ENCODE results near the gene CDC5L.

CDC5L gene

GRCh38 chr6:44375071-44375470 lies 12.4 kb upstream of the CDC5L start:
- no peak for DNase-seq

- DNase-seq, result no peak
Observed at GRCh38 chr6:44377484-44377883, 10.0 kb upstream of the CDC5L start.

DNA sequence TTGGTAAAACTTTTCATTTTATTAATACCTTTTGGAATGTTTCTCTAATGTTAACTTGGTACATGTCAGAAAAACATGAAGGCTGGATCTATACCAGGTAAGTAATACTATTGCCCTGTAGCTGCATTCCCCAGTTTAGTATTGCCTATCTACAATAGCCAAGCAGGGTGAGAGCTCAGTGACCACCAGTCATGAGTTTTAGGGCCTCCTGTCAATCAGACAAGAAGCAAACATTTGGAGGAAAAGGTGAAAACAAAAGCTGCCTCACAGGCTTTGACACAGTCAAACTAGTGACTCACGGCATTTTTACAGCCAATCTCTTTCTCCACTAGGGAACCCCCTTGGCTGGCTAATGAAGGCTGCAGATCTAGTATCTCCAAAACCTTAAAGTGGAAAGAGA lies 9.5 kb upstream of the CDC5L start:
- no peak for DNase-seq

DNA sequence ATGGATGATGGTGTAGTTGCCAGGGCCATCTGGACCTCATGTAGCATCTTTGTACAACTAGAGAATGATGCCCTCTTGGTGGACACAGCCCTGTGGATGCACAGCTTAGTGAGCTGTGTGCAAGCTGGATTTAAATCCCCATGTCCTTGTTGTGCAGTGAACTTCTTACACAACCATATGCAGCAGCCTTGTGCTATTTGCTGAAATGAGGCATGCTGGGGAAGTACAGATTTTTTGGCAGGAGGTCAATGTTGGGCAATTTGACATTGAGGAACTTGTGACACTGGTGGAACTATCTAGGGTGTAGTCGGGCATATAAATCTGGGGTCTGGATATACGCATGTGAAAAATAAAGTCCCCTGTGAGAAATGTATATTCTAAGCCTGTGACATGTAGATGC lies 5.8 kb upstream of the CDC5L start:
- DNase-seq, result no peak

- no peak for DNase-seq
Observed at GRCh38 chr6:44386364-44386928, 1.1 kb upstream of the CDC5L start.

GRCh38 chr6:44386929-44387345 lies 569 bp upstream of the CDC5L start:
- DNase-seq, result peak; percentile 39

GRCh38 chr6:44388135-44388487 lies 605 bp downstream of the CDC5L start:
- DNase-seq, result no peak

- DNase-seq, result no peak
Observed at GRCh38 chr6:44388887-44389286, 1.4 kb downstream of the CDC5L start.

- no peak for DNase-seq
Observed at GRCh38 chr6:44390158-44390683, 2.7 kb downstream of the CDC5L start.

DNA sequence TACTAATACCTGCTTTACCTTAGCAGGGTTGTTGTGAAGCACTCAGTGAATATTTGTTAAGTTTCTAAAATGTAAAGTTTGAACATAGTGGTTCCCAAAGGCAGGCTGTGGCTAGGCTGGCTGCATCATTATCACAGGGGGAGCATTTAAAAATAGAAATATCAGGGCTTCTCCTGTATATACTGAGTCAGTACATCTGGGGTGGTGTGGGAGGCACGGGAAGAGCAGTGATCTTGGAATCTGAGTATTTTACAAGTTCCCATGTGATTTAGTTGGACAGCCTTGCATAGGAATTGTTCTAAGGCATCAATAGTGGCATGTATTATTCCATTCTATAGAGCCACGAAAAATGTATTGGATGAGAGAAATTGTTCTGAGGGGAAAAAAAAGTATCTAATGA lies 8.0 kb downstream of the CDC5L start:
- DNase-seq, result no peak

GRCh38 chr6:44396968-44397367 lies 9.5 kb downstream of the CDC5L start:
- DNase-seq, result no peak

DNA sequence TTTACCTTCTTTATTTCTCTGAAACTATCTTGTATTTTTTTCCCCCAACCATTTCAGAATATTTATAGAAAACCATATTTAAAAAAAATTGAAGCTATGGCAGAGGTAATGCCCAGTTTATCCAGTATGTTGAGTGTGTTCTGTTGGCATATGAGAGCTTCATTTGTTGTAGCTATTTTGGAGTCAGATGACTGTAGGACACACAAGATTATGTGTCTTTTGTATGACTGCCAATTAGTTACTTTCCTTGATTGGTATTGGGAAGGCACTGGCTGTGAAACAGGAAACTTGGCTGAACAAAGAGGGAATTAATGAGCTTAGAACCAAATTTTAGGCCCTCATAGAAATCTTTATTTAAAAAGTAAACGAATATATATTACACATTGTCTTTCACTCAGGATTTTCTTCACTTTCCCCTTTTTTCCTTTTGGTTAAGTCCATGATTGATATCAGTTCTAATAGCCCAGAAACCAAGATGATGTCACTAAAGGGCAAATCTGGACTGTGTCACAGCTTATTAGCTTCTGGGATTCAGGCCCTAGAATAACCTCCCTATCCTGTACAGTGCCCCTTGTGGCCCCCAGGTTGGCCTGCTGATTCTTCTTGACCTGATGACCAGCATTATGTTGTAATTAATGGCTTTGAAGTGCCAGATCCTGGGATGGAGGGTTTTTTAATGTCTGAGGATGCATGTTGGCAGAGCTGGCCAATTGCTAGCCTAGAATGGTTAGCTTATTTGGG lies 10.1 kb downstream of the CDC5L start:
- no peak for DNase-seq

GRCh38 chr6:44399991-44400390 lies 12.5 kb downstream of the CDC5L start:
- peak; percentile 13 for DNase-seq

- DNase-seq, result no peak
Observed at GRCh38 chr6:44400572-44400971, 13.1 kb downstream of the CDC5L start.

DNA sequence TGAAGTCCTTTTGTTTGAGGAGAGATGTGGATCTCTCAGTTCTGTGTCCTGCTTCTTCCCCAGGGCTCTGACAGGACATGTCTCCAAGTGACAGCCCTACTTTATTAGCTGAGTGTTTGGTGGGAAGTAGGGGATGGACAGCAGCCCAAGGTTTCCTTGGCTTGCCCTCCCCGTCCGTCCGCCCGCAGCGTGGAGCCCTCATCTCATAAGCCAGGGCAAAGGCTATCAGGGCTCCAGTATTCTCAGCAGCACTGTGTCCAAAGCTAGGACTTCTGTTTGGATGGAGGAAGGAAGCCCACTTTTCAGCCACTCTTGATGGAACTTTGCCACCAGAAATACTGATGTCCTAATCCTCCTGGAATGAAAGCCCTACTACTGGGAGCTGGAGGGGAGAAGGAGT lies 13.6 kb downstream of the CDC5L start:
- peak; percentile 6 for DNase-seq

GRCh38 chr6:44404022-44404714 lies 16.7 kb downstream of the CDC5L start:
- DNase-seq, result no peak

DNA sequence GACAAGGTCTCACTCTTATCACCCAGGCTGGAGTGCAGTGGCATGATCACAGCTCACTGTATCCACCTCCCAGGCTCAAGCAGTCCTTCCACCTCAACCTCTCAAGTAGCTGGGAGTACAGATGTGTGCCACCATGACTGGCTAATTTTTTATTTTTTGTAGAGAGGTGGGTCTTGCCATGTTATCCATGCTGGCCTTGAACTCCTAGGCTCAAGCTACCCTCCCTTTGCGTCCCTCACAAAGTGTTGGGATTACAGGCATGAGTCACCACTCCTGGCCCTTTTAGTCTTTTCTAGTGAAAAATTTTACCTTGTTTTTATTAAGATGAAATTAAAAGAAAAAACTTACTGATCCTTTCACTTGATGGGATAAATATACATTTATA lies 17.2 kb downstream of the CDC5L start:
- DNase-seq, result no peak

DNA sequence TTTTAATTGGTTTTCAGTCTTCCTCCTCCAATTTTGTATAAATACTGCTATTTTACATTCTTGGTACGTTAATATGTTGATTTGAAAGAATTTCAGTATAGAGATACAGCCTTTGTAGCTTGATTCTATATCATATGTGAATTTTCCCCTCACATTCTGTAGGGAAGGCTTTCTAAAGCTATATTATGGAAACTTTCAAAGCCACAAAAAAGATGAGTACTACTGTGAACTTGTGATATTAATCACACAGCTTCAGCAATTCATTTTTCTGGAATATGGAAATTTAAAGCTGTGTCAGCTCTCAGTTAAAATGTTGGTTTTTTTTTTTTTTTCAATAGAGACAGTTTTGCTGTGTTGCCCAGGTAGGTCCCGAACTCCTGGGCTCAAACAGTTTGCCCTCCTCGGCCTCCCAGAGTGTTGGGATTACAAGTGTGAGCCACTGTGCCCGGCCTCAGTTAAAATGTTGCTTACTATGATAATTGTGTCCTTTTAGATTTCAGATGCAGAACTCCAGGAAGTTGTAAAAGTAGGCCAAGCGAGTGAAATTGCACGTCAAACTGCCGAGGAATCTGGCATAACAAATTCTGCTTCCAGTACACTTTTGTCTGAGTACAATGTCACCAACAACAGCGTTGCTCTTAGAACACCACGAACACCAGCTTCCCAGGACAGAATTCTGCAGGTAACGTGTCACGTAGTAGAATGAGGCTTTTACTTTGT lies 20.6 kb downstream of the CDC5L start:
- no peak for DNase-seq

- DNase-seq, result no peak
Observed at GRCh38 chr6:44409207-44409794, 21.8 kb downstream of the CDC5L start.

GRCh38 chr6:44410363-44410762 lies 22.9 kb downstream of the CDC5L start:
- no peak for DNase-seq

DNA sequence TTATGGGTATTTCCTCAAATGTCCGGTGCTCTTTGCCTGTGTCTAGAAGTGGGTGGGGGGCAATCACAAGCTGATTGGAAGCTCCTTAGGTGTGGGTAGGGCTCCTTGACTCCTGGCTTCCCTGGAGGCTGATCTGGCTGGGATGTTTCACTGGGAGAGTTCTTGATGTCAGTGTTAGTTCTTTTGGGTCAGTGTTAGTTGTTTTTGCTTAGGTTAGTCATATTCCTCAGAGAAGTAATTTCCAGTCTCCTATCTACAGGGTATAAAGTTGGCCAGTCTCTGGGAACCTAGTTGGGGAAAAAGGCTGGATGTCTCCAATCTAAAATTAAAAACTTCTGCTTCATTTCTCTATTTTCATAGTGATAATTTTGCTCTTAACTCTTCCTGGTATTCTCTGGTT lies 23.6 kb downstream of the CDC5L start:
- DNase-seq, result no peak

DNA sequence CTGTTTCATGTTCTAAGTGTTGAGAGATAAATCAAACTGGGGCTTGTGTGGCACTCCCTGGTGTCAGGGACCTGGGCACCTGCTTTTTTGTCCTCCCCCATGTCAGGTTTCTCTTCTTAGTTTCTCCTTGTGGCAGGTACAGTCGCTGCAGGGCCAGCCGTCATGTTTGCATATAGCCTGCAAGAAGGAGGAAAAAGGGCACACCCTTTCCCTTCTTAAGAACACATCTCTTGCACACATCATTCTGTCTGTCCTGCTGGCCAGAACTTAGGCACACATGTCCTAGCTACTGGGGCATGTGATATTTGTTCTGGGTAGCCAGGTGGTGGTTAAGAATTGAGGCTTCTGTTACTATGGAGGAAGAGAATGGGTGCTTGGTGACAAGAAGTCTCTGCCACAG lies 27.9 kb downstream of the CDC5L start:
- DNase-seq, result no peak

DNA sequence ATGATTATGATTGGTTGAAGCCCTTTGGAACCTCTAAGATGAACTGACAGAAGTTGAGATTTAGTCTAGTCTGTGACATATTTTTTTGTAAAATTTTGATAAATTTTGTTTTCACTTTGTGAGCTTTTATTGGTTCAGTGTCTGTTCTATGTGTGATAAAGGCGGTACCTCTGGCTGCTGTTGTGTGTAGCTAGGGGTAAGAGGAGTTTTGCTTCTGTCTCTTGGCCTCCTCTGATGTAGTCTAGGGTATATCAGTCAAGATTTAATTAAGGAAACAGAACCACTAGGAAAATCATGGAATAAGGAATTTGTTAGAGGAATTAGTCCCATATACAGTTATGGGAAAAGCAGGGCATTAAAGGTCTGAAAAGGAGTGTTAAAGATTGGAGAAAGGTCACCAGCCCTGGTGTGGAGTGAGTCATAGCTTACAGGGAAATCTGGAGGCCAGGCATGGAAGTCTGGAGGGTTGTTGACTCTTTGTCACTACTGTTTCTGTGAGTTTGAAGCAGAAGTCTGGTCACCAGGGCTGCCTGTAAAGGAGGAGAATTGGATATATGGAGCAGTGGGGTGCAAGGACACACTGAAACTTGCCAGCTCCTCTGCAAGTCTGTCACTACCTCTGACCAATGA lies 28.5 kb downstream of the CDC5L start:
- no peak for DNase-seq

Measured in fibroblast of upper back skin (primary cell).